ENCODE measurements around the gene CSF3R.

- no peak for TF ChIP-seq EZH2 (IDR thresholded peaks at IDR 0.05)
- TF ChIP-seq POLR2AphosphoS5 (IDR thresholded peaks at IDR 0.05; ENCODE audit: borderline replicate concordance, low read depth, low read length) = no peak
- no peak for TF ChIP-seq FOXP2 (optimal IDR thresholded peaks at IDR 0.05; ENCODE audit: control extremely low read depth, extremely low read length, insufficient read depth)
These were observed 40.5 kb upstream of the CSF3R start for GRCh38 chr1:36523230-36523495.
